HG02763 (cell line): ENCODE measurements around the gene RHCE.
"Not testable (repeated sequence)": the region's sequence is repeated elsewhere in the genome, so short reads cannot be mapped to it uniquely, and the experiment has no call there.

Experiments used
- ATAC-seq: cut with Tn5 transposase; IDR thresholded peaks from one replicate; pipeline ENCODE4 v1.9.1; 2021; ENCODE audit warnings: mild to moderate bottlenecking, moderate library complexity; ENCODE audit not compliant: unreplicated experiment

Gene RHCE

DNA sequence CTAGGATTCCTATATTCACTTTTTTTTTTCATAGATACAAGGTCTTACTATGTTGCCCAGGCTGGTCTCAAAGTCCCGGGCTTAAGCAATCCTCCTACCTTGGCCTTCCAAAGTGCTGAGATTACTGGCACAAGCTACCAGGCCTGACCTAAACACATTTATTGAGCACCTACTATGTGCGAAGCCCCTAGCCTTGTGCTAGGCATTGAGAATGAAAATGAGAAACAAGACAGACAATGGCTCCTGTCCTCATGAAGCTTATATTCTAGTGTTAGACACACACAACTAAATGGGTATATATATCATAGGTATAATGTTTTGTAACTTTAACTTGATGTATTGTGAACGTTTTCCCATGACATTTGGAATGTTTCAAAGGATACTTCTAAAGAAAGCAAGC lies 71.0 kb downstream of the RHCE start:
- no peak for ATAC-seq

DNA sequence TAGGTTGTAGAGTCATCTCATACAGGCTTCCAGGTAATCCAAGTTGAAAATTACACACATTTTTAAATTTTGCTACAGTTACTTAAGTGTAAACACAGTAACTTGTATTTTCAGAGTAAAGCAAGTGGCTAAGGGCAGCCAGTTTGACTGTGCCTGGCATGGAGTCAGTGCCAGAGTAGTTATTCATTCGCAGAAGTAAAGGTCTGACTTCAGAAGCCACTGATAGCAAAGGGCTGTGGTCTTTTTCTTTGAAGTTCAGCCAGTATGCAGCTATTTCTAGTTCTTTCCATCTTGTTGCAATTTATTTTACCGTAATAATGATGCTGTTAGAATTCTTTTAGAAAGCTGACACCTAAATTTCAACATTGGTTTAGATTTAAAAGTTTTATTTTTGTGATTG lies 73.1 kb downstream of the RHCE start:
- no peak for ATAC-seq

DNA sequence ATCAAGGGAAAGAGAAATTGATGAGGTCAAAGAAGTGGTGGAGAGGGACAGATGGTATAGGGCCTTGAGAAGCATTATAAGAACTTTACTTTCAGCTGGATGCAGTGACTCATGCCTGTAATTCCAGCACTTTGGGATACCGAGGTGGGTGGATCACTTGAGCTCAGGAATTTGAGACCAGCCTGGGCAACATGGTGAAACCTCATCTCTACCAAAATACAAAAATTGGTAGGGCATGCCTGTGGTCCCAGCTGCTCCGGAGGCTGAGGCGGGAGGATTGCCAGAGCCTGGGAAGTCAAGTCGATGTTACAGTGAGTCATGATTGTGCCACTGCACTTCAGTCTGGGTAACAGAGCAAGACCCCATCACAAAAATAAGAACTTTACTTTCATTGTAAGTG lies 76.8 kb downstream of the RHCE start:
- ATAC-seq = no peak

DNA sequence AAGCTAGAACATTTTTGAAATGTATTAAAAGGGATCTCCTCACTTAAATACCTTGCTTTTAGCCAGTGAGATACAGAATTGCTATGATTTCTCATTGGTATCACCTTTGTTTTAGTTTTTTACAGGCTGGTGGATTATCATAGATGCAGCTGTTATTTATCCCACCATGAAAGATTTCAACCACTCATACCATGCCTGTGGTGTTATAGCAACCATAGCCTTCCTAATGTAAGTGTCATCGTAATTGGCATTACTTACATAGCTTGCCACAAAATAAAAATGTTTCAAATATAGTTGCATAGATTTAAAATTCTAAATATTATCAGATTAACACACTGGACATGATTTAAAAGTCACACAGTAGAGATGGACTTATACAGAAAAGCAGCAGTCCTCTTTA lies 77.8 kb downstream of the RHCE start:
- ATAC-seq = no peak

DNA sequence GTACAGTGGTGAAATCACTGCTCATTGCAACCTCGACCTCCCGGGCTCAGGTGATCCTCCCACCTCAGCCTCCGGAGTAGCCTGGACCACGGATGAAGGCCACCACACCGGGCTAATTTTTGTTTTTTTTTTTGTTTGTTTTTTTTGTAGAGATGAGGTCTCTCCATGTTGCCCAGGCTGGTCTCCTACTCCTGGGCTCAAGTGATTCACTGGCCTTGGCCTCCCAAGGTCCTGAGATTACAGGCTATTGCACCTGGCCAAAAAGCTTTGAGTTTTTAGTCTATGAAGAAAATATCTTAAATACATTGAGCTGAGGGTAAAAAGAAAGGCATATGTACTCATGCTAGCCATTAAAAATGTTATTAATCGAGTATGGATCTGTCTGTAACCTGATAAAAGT lies 78.9 kb downstream of the RHCE start:
- ATAC-seq = no peak

DNA sequence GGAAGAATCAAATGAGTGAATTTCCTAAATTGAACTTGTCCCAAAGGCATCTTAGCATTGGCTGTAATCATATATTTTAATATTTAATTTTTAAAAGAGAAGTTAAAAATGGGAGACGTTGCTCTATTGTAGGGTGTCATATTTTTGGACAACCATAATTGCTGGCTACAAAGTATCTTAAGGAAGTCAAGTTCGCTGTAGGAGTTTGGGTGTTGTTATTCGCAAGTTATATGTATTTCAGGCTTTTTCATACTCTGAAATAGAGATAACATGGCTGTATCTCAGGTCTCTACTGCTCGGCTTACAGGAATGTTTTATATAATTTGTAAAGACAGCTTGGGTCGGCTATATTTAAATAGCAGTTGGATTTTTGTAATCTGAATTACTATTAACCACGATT lies 81.6 kb downstream of the RHCE start:
- no peak for ATAC-seq

DNA sequence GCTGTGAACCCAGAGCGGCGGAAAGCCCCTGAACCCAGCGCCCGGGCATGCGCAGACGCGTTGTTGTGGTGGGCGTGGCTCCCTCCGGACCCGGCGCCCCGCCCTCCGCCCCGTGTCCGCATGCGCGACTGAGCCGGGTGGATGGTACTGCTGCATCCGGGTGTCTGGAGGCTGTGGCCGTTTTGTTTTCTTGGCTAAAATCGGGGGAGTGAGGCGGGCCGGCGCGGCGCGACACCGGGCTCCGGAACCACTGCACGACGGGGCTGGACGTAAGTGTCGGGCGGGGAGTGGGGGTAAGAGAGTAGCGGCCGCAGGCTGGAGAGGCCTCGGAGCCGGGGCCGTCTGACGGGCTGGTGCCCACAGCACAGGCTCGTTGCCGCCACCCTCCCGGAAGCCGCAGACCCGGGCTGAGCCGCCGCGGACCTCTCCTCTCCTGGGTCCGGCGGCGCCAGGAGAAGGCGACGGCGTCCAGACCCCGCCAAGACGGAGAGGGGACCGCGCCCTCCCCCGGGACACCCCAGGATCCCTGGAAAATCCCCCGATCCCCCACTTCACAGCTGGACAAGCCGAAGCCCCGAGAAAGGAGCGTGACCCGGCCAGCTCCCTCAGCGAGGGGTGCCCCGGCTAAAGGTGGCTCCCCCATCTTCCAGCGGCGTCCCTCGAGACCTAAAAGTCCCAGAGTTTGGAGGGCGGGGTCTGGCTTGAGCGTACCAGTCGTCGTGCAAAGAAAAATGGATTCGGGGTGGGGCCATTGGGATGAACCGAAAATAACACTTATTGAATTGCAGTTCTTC lies 82.2 kb downstream of the RHCE start, which contains the start of gene TMEM50A:
TMEM50A (plus strand) TSS at position 147 of the 794 bp plus-strand sequence. CDS start 2,153 bp downstream, outside the sequence.
- peak; percentile 62 for ATAC-seq

DNA sequence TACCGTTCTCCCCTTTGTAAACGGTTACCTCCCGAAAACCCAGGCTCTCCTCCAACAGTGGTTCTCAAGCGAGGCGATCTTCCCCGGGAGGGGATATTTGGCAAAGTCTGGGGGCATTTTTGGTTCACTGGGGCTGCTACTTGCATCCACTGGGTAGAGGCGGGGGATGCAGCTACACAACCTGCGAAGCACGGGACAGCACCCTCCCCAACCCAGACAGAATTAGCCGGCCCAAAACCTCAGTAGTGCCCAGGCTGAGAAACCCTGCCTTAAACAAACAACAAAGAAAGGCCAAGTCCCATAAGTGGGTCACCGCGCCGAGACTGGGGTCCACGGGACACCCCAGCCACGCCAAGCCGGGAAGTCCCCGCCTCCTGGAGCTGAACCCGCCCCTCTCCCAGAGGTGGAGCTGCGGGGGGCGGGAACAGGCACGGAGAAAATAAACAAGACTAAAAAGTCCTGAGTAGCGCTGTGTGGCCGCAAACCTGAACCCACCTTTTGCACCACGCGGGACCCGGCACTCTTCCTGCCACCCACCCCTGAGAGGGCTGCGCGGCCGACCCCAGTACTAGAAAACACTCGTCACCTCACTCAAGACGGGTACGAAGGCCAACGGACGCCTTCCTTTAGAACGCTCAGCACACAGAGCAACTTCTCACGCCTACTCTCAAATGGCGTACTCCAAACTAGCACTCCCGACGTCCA lies 83.0 kb downstream of the RHCE start:
- ATAC-seq = peak; percentile 32

DNA sequence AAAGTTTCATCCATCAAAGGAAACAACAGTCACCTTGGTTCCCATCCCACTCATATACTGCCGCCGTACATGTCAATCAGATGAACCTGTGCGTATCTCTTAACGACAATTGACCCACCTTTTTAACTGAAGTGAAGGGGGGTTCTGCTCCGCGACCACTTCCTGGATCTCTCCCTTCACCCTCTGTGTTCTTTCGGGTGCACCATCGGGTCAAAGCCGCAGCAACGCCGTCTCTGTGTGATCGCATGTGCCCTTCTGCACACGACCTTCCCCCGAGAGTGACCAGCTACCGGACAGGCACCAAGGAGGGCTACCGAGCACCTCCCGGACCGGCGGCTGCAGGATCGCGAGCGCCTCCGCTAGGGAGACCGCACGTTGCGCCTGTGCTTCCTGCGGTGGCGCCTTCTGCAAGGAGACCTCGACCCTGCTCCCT lies 83.7 kb downstream of the RHCE start:
- ATAC-seq = not testable (repeated sequence)

DNA sequence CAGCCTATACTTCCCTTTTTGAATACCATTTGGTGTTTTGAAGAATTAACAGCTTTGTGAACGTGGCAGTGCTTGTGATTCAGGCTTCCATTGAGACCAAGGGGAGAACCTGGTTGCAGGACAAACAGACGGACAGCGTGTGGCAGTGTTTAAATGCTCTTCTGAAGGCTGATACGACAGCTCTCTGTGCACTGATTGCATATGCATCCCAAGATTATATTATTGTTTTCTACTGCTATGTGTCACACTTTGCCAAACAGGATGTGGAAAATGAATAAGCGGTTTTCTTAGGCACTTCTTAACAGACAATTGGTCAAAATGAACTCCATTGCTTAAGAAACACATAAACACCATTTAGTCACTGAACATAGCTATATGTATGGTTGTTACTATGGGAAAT lies 90.7 kb downstream of the RHCE start:
- not testable (repeated sequence) for ATAC-seq

DNA sequence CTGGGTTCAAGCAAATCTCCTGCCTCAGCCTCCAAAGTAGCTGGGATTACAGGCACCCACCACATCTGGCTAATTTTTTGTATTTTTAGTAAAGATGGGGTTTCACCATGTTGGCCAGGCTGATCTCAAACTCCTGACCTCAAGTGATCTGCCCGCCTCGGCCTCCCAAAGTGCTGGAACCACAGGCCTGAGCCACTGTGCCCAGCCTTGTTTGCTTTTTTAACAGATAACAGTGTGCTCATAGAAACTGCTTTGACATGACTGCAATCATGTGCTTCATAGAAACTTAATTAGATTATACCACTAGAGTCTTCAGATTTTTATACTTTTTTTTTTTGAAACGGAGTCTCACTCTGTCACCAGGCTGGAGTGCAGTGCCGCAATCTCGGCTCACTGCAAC lies 91.3 kb downstream of the RHCE start:
- not testable (repeated sequence) for ATAC-seq

DNA sequence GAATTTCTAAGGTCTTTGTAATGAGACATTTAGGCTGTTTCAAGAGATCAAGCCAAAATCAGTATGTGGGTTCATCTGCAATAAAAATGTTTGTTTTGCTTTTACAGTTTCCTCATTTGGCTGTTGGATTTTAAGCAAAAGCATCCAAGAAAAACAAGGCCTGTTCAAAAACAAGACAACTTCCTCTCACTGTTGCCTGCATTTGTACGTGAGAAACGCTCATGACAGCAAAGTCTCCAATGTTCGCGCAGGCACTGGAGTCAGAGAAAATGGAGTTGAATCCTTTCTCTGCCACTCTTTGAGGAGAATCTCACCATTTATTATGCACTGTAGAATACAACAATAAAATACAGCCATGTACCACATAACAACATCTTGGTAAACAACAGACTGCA lies 91.8 kb downstream of the RHCE start:
- not testable (repeated sequence) for ATAC-seq

DNA sequence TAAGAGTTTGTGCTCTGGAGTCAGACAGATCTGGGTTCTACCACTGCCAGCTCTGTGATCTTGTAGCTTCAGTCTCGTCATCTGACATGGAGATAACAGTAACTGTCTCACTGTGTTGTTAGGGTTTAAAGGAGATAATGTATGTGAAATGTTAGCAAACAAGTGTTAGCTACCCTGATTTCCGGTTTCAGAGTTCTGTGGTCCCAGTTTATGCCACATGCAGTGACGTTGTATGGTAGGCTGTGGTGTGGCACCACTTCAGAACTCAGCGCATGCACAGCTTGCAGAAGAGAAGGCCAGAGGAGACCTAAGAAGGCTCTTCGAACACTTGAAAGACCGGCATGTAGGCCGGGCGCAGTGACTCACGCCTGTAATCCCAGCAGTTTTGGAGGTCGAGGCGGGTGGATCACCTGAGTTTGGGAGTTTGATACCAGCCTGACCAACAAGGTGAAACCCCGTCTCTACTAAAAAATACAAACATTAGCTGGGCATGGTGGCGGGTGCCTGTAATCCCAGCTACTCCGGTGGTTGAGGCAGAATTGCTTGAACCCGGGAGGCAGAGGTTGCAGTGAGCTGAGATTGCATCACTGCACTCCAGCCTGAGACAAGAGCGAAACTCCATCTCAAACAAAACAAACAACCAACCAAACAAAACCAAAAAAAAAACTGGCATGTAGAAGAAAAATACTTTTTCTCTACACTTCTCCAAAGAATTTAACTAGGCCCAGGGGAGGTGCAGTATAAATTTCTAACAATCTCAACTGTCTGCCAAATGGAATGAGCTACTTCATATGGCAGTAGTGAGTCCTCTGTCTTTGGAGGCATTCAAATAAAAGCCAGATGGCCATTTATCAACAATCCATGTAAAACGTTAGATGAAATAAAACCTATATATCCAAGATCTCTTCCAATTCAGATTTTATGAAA lies 92.5 kb downstream of the RHCE start:
- not testable (repeated sequence) for ATAC-seq

DNA sequence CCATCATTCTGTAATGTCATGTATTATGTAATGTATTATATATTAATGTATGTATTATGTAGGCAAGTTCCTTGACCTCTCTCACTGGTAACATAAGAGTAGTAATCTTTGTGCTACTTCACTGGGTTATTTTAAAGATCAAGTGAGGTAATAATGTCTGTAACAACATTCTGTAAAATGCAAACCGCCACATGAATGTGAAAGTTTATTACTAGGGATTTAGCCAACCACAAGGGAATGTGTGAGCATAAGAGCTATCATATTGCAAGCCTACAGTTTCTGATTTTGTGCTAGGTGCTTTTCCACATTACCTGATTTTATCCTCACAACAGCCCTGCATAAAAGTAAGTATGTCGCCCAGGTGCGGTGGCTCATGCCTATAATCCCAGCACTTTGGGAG lies 96.2 kb downstream of the RHCE start:
- ATAC-seq = not testable (repeated sequence)

DNA sequence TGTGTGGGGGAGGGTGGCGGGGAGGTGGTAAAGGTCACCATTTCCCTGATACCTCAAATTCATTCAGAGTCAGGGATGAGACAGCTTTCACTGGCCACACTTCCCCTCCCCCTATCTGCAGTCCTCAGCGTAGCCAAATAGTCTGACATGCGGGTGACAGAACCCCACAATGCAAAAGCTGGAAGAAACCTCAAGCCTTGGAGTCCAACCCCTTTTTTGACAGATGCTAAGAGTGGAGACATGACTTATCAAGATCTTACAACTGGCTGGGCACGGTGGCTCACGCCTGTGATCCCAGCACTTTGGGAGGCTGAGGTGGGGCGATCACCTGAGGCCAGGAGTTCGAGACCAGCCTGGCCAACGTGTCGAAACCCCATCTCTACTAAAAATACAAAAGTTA lies 98.5 kb downstream of the RHCE start:
- not testable (repeated sequence) for ATAC-seq

DNA sequence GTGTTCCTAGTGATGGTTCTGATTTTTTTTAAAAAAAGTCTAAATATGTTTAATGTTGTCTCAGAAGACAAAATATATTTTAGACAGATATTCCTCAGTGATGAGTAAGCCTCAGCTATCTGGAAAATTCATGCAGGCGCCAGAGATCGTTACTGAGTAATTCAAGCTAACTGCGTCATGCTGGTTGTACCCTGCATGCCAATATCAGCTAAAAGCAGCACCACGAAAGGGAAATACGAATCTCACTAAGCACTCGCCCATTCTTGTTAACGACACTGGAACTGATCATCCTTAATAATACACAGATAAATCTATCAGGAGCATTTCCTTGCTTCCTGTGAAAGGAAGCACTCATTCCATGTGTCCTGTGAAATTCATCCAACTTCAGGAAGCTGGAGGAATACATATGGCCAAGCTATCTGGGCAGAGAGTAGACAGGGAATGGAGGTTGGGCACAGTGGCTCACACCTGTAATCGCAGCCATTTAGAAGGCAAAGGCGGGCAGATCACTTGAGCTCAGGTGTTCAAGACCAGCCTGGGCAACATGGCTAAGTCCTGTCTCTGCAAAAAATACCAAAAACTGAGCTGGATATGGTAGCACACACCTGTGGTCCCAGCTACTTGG lies 100.2 kb downstream of the RHCE start:
- ATAC-seq = not testable (repeated sequence)

DNA sequence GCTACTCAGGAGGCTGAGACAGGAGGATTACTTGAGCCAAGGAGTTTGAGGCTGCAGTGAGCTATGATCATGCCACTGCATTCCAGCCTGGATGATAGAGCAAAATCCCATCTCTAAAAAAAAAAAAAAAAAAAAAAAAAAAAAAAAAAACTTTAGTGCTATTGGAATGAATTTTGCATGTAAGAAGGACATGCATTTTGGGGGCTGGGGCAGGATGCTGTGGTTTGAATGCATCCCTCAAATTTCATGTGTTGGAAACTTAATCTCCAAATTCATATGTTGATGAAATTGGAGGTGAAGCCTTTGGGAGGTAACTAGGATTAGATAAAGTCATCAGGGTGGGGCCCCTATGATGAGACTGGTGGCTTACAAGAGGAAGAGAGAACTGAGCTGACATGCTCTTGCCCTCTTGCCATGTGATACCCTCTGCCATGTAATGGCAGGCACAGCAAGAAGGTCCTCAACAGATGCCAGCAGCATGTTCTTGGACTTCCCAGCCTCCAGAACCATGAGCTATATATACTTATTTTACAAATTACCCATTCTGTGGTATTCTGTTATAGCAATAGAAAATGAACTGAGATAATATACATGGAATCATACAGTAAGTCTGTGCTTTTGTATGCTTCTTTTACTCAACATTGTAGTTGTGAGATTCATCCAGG lies 107.7 kb downstream of the RHCE start:
- not testable (repeated sequence) for ATAC-seq
